GM21390 (cell line): ENCODE measurements around the gene RPP14.

Experiments used
- ATAC-seq: cut with Tn5 transposase; IDR thresholded peaks from one replicate; pipeline ENCODE4 v1.9.1; 2021; ENCODE audit not compliant: unreplicated experiment

RPP14 gene

DNA sequence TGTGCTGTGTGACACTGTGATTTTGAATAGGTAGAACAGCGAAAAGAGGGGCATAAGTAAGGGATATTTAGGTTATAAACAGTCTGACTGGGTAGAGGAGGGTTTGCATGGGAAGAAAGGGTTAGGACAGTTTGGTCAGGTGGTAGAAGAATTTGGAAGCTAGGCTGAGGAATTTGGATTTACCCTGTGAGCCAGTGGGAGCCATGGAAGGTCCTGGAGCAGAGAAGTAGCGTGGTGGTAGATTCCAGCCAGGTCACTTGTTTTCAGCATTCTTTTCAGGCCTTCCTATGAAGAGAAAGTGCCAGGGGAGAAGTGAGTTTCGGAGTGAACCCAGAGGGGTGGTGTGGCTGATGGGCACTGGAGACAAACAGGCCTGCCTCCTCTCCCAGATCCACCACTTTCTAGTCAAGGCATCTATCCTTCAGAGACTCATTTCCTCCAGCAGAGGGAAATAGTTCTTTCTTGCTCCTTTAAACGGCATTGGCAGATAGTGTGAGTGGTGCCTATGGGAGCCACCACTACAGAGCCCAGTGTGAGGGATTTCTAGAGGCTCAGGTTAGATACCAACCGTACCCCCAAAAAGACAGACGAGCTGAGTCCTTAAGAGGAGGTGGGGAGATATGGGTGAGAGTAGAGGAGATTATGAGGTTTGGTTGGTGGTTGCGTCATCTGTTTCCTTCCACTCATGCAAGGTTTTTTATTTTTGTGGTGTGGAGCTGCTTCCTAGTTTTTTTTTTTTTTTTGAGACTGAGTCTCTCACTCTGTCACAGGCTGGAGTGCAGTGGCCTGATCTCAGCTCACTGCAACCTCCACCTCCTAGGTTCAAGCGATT lies 47.9 kb downstream of the RPP14 start:
- no peak for ATAC-seq

DNA sequence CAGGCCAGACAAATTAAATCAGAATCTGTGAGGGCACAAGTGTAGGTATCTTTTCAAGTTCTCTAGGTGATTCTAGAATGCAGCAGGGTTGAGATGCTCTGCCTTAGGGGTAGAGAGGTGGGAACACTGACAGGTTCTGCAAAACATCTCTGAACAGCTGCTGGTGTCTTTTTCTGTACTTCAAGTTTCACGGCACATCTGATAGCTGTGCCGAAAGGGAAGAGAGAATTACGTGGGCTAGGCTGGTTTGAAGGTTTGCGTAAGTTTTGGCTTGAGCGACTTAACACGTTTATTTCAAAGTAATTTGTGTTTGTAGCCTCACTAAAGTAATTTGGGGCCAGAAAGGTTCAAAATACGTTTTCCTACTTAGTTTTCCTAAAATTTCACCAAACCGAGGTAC lies 49.1 kb downstream of the RPP14 start:
- peak; percentile 55 for ATAC-seq

DNA sequence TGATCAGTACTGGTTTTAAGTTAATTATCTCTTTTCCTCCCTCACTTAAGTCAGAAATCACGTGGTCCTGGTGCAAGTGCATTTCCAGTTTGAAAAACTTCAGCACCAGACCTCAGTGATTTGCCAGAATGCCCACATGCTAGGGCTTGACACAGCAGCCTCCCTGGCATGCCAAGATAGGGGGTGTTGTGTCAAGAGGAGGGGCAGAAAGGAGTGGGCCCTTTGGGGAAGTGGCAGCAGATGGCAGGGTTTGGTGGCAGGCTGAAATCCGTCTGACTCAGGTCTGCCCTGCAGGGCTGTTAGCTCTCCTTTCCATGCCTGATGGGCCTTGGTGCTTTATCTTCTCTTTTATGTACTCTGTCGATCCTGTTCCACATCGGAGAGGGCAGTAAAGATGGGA lies 50.0 kb downstream of the RPP14 start:
- no peak for ATAC-seq

DNA sequence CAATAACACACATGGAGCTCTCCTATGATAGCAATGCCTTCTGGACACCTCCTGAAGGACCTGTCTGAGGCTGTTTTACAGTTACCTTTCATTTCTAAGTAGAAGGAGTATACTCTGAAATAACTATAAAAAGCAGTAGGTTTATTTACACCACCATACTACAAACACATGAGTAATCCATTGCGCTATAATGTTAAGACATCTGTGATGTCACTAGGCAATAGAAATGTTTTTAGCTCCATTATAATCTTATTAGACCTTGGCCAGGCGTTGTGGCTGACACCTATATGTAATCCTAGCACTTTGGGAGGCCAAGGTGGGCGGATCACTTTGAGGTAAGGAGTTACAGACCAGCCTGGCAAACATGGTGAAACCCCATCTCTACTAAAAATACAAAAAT lies 51.4 kb downstream of the RPP14 start:
- ATAC-seq: no peak

DNA sequence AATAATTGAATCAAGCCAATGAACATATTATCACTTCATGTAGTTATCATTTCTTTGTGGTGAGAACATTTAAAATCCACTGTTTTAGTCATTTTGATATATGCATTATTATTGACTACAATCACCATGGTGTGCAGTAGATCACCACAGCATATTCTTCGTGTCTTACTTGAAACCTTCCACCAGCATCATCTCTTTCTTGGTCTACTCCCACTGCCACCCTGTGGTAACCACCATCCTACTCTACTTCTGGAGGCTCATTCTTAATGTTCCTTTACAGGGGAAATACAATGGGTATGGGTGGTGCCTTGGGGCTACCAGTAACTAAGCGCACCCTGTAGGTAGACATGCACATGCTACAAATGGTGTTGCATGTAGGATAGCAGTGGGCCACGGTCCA lies 52.0 kb downstream of the RPP14 start:
- no peak for ATAC-seq

DNA sequence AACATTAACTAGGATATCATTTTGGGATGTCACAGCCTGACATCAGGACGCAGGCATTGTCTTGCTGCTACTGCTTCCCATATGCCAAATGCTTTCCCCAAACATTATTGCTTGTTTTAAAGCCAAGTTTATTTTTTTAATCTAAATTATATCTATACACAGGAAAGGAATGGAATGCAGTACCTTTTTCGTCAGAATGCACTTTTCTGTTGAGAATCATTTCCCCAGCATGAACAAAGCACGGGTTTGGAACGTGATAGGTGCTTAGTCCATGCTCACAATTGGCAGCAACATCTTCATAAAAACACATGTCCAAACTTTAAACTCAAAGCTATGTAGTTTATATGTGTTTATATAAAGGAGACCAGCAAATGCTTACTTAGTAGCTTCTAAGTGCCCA lies 52.8 kb downstream of the RPP14 start:
- ATAC-seq: no peak

DNA sequence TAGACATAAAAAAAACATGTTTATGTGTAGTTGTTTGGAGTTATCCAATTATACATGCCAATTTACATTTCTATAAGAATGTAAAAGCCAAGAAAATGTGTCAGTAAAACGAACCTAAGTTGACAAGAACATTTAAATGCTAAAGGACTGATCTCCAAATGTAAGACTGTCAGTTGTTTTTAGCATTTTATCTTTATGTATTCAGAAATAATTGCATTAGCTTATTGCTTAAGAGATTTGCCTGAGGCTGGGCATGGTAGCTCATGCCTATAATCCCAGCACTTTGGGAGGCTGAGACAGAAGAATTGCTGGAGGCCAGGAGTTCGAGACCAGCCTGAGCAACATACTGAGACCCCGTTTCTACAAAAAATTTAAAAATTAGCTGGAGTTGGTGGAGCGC lies 53.6 kb downstream of the RPP14 start:
- no peak for ATAC-seq

DNA sequence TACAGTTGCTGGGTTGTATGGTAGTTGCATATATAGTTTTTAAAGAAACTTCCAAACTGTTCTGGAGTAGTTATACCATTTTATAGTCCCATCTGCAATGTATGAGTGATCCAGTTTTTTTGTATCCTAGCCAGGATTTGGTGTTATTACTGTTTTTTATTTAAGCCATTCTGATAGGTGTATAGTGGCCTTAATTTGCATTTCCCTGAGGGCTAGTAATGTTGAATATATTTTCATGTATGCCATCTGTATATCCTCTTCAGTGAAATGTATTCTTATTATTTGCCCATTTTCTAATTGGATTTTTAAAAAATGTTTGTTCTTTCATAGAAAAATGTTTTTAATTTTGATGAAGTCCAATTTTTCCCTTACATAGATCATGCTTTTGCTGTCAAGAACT lies 55.8 kb downstream of the RPP14 start:
- no peak for ATAC-seq

DNA sequence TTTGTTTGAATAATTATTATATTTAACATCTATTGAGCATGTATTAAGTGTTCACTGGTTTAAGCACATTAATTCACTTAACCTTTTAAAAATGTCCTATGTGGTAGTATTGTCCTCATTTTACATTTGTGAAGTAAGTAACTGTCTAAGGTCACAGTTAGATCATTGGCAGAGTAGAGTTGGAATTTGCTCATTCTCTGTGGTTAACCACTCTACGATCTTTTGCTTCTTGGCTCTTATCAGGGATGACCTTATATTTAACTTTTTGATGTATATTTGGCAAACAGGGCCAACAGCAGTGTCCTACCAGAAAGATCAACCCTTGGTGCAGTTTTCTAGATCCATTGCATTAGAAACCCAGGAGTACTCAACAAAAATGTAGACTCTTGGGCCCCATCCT lies 60.7 kb downstream of the RPP14 start:
- no peak for ATAC-seq

DNA sequence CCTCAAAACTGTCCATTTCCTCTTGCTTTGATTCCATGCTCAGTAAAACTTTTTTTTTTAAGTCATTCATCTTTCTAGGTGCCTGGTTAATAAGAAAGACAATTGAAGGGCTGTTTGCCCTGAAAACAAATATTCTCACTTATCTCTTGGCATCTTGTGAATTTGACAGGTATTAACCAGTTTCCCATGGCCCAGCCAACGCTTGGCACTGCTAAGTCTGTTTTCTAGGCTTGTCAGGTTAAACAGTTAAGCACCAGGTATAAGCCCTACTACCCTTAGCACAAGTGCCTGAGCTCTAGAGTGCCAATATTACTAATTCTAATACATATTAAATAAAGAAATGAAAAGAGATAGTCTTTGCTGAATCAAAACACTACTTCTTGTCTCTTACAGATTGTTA lies 63.0 kb downstream of the RPP14 start:
- no peak for ATAC-seq
